Keratinocyte (primary cell): ENCODE measurements around the gene GDPD2. TPM values are rescaled to one million over a fixed set of nuclear protein-coding genes. Genes with fewer than 3 reads are reported as not detected.
A peak's percentile ranks its signal among the peaks of the same experiment; 100 is the strongest.

Experiments used
- DNase-seq: peaks from one replicate; pipeline ENCODE4 v3.0.0-alpha.2; 2011; ENCODE audit warnings: low read depth, missing footprints, low spot score
- FAIRE-seq: peaks from 2 replicates; lab custom pipeline; 2011; peaks lifted over from hg19 to GRCh38; lab: Jason Lieb, UNC
- H2AFZ ChIP-seq: 2 replicates; pipeline ENCODE4 v1.6.0; 2012; ENCODE audit warnings: low read length, control low read depth, inconsistent platforms; ENCODE audit not compliant: control insufficient read depth
- H3K27ac ChIP-seq: 2 replicates; pipeline ENCODE4 v1.5.1; 2011; ENCODE audit warnings: low read length; ENCODE audit not compliant: control insufficient read depth, insufficient read depth
- H3K27me3 ChIP-seq: 3 replicates; pipeline ENCODE4 v1.6.0; 2011; ENCODE audit warnings: low read length; ENCODE audit not compliant: control insufficient read depth, insufficient read depth; ENCODE audit errors: extremely low read depth
- H3K36me3 ChIP-seq, 2 experiments: 2 replicates in 1 of 2; 3 replicates in 1 of 2; pipeline ENCODE4 v1.5.1; 2011; ENCODE audit warnings: low read length in 2 of 2, mild to moderate bottlenecking in 1 of 2; ENCODE audit not compliant: control insufficient read depth in 2 of 2, insufficient read depth in 2 of 2; ENCODE audit errors: extremely low read depth in 1 of 2
- H3K4me1 ChIP-seq: 3 replicates; pipeline ENCODE4 v1.5.1; 2011; ENCODE audit warnings: low read length; ENCODE audit not compliant: control insufficient read depth, insufficient read depth; ENCODE audit errors: extremely low read depth
- H3K4me2 ChIP-seq: 3 replicates; pipeline ENCODE4 v1.6.0; 2011; ENCODE audit warnings: low read depth, low read length; ENCODE audit not compliant: control insufficient read depth, insufficient read depth; ENCODE audit errors: extremely low read depth
- H3K4me3 ChIP-seq, 3 experiments: fragments of 200-600 bp in 1 of 3; sonication (generic) in 1 of 3; 2 replicates in 2 of 3; 3 replicates in 1 of 3; pipeline ENCODE4 v1.5.1; 2011 to 2016; ENCODE audit warnings: low read length in 3 of 3, mild to moderate bottlenecking in 3 of 3, control low read depth in 2 of 3, inconsistent platforms in 1 of 3, low read depth in 1 of 3, mixed read lengths in 1 of 3, mixed run types in 1 of 3, moderate library complexity in 1 of 3; ENCODE audit not compliant: control insufficient read depth in 2 of 3, insufficient read depth in 2 of 3; ENCODE audit errors: extremely low read depth in 1 of 3
- H3K79me2 ChIP-seq: 2 replicates; pipeline ENCODE4 v1.6.0; 2012; ENCODE audit warnings: low read length; ENCODE audit not compliant: control insufficient read depth, insufficient read depth
- H3K9ac ChIP-seq: 3 replicates; pipeline ENCODE4 v1.6.0; 2011; ENCODE audit warnings: low read length; ENCODE audit not compliant: control insufficient read depth, insufficient read depth; ENCODE audit errors: extremely low read depth
- H3K9me1 ChIP-seq: 3 replicates; pipeline ENCODE4 v1.6.0; 2011; ENCODE audit warnings: low read length; ENCODE audit not compliant: control insufficient read depth, insufficient read depth; ENCODE audit errors: extremely low read depth
- H3K9me3 ChIP-seq: 2 replicates; pipeline ENCODE4 v1.5.1; 2012; ENCODE audit warnings: low read depth, low read length; ENCODE audit not compliant: control insufficient read depth
- H4K20me1 ChIP-seq: 3 replicates; pipeline ENCODE4 v1.6.0; 2011; ENCODE audit warnings: low read length; ENCODE audit not compliant: control insufficient read depth, insufficient read depth; ENCODE audit errors: extremely low read depth
- EZH2 ChIP-seq: IDR thresholded peaks from one replicate; pipeline ENCODE4 v1.6.1; 2012; ENCODE audit warnings: inconsistent platforms, mild to moderate bottlenecking, low read length, moderate library complexity
- dilution Hi-C: fragments of 300-500 bp; cut with MboI; formaldehyde crosslinking; loops from one replicate; pipeline ENCODE4 v1.7.0; 2020; ENCODE audit warnings: low sequenced_read_pairs; ENCODE audit not compliant: extremely low pct_ligation_motif_present
- polyA plus RNA-seq, 5 experiments: library from polyadenylated mRNA; depleted of rRNA in 3 of 5; stranded (reverse) in 3 of 5; stranded (forward) in 1 of 5; unstranded in 1 of 5; fragments of >200 nt; gene quantifications; 1 replicate in 1 of 5; 2 replicates in 3 of 5; 3 replicates in 1 of 5; pipeline versions ENCODE4 v1.2.1 to v1.2.3, GENCODE V29; 2011 to 2012; ENCODE audit warnings: missing spikeins in 2 of 5, low read depth in 1 of 5, low replicate concordance in 1 of 5
- TF ChIP-seq, protein P1 (sequence below), 3 experiments: IDR thresholded peaks in 1 of 3; conservative IDR thresholded peaks in 1 of 3; optimal IDR thresholded peaks in 1 of 3; 2 replicates in 2 of 3; 3 replicates in 1 of 3; pipeline versions ENCODE3 to v1.5.1; 2011; ENCODE audit warnings: low read length in 3 of 3, mild to moderate bottlenecking in 3 of 3, moderate library complexity in 2 of 3, control low read depth in 1 of 3, inconsistent platforms in 1 of 3; ENCODE audit not compliant: insufficient read depth in 2 of 3; ENCODE audit errors: extremely low read depth in 1 of 3

GDPD2 gene
- polyA plus RNA-seq, 1 donor (not counting 4 experiments of a cell fraction or from before 2014, with no cell fraction given): 7.2 TPM

DNA sequence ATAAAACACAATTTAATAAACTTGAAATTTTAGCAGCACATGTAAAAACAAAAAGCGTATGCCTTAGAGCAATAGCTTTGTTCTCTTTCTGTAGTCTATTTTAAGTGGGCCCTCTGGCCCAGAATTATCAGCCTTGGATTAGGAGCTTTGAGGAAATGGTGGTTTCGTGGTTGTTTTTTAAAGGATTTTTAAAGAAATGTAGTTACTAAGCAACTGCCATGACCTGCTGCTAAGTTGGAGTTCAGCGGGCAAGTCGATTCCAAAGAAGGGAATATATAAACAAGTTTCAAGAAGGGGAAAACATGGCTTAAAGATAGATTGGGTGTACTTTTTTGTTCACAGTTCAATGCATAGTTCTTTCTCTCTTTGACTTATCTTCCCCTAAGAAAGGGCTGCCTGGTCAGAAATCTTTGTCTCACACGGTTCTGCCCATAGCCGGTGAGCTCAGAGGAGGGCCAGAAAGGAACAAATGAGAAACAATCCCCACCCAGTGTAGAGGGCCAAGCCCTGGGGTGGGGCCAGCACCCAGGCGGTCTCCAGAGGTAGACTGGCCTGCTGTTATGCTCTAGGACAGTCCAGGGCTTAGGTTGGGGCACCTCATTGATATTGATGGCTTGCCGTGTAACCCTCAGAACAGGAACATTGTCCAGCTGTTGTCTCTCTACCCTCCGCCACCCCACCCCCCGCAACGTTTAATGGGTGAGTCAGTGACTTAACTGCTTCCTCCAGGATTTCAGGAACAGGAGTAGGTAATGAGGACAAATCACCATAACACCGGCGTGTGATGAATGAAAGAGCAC is 54.0 kb downstream of the GDPD2 start:
- H2AFZ ChIP-seq: no peak overlapping the region
- no peaks in the 10 kb centered on the region for H3K9me1 ChIP-seq
- dilution Hi-C loops: no loop called here
- H3K9ac ChIP-seq: no peak overlapping the region
- H3K36me3 ChIP-seq: no peaks in the 10 kb centered on the region
- H3K4me1 ChIP-seq: peaks cover 20% of the 10 kb centered on the region
- H3K4me2 ChIP-seq: no peak overlapping the region
- H4K20me1 ChIP-seq: no peaks in the 10 kb centered on the region
- H3K79me2 ChIP-seq: no peaks in the 10 kb centered on the region
- FAIRE-seq (no peak), DNase-seq (no peak)
- H3K9me3 ChIP-seq: no peaks in the 10 kb centered on the region
- no peak overlapping the region for H3K27ac ChIP-seq
- TF ChIP-seq EZH2: no peak
- TF ChIP-seq, protein P1, sequence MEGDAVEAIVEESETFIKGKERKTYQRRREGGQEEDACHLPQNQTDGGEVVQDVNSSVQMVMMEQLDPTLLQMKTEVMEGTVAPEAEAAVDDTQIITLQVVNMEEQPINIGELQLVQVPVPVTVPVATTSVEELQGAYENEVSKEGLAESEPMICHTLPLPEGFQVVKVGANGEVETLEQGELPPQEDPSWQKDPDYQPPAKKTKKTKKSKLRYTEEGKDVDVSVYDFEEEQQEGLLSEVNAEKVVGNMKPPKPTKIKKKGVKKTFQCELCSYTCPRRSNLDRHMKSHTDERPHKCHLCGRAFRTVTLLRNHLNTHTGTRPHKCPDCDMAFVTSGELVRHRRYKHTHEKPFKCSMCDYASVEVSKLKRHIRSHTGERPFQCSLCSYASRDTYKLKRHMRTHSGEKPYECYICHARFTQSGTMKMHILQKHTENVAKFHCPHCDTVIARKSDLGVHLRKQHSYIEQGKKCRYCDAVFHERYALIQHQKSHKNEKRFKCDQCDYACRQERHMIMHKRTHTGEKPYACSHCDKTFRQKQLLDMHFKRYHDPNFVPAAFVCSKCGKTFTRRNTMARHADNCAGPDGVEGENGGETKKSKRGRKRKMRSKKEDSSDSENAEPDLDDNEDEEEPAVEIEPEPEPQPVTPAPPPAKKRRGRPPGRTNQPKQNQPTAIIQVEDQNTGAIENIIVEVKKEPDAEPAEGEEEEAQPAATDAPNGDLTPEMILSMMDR (optimal IDR thresholded peaks at IDR 0.05 in 1 of 3, IDR thresholded peaks at IDR 0.05 in 1 of 3, conservative IDR thresholded peaks at IDR 0.05 in 1 of 3; ENCODE audit: extremely low read depth in 1 of 3, insufficient read depth in 2 of 3, low read length in 3 of 3): no peak
- H3K27me3 ChIP-seq: no peaks in the 10 kb centered on the region
- no peak overlapping the region for H3K4me3 ChIP-seq

DNA sequence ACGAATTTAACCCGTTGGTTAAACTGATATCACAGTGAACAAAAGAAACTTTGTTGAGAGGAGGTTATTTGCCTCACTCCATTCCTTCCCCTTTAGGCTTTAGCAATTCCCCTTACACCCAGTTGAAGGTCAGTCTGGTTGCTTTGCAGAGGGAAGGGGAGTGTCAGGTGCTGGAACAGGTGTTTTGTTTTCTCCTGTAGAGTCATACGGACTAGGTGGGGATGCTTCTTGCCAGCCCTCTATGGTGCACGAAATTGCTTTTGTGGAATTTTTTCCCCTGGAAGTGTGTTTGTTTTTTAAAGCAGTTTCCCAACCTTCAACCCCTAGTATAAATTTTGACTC is 54.6 kb downstream of the GDPD2 start:
- peaks cover 20% of the 10 kb centered on the region for H3K4me1 ChIP-seq
- no peak overlapping the region for H3K4me3 ChIP-seq
- DNase-seq (no peak), FAIRE-seq (no peak)
- H3K4me2 ChIP-seq: no peak overlapping the region
- no peaks in the 10 kb centered on the region for H3K27me3 ChIP-seq
- no peaks in the 10 kb centered on the region for H4K20me1 ChIP-seq
- no peaks in the 10 kb centered on the region for H3K79me2 ChIP-seq
- no peaks in the 10 kb centered on the region for H3K9me1 ChIP-seq
- H2AFZ ChIP-seq: no peak overlapping the region
- dilution Hi-C loops: no loop called here
- H3K9ac ChIP-seq: no peak overlapping the region
- peak overlapping the region; percentile 10 for H3K27ac ChIP-seq
- no peaks in the 10 kb centered on the region for H3K36me3 ChIP-seq
- no peaks in the 10 kb centered on the region for H3K9me3 ChIP-seq
- TF ChIP-seq EZH2: no peak
- TF ChIP-seq, protein P1 (optimal IDR thresholded peaks at IDR 0.05 in 1 of 3, IDR thresholded peaks at IDR 0.05 in 1 of 3, conservative IDR thresholded peaks at IDR 0.05 in 1 of 3; ENCODE audit: extremely low read depth in 1 of 3, insufficient read depth in 2 of 3, low read length in 3 of 3): no peak
